ENCODE measurements around the gene RFPL4AL1. TPM values are rescaled to one million over a fixed set of nuclear protein-coding genes. Genes with fewer than 3 reads are reported as not detected.

RFPL4AL1 gene
- total RNA-seq, 1 donor from 2014 or later = 0.96 TPM

GRCh38 chr19:55778331-55778730 lies 9.4 kb downstream of the RFPL4AL1 start:
- H3K36me3 Mint-ChIP-seq (ENCODE audit: unreplicated experiment) = peaks cover 5% of the 10 kb centered on the region
- peaks cover 6% of the 10 kb centered on the region for H3K9me3 Mint-ChIP-seq (ENCODE audit: unreplicated experiment)

GRCh38 chr19:55781112-55781511 lies 12.2 kb downstream of the RFPL4AL1 start:
- H3K4me3 Mint-ChIP-seq (ENCODE audit: unreplicated experiment) = no peak overlapping the region
- H3K27me3 Mint-ChIP-seq (ENCODE audit: unreplicated experiment) = no peaks in the 10 kb centered on the region
- no peak overlapping the region for H3K27ac Mint-ChIP-seq (ENCODE audit: unreplicated experiment)
- TF ChIP-seq CTCF (IDR thresholded peaks at IDR 0.05; ENCODE audit: partially characterized antibody, unreplicated experiment) = no peak
- peaks cover 11% of the 10 kb centered on the region for H3K9me3 Mint-ChIP-seq (ENCODE audit: unreplicated experiment)
- peaks cover 10% of the 10 kb centered on the region for H3K36me3 Mint-ChIP-seq (ENCODE audit: unreplicated experiment)
- H3K4me1 Mint-ChIP-seq (ENCODE audit: low read depth, unreplicated experiment) = no peaks in the 10 kb centered on the region
- DNase-seq = no peak

More at GRCh38 chr19:55778331-55778730, 9.4 kb downstream of the RFPL4AL1 start:
- H3K27me3 Mint-ChIP-seq (ENCODE audit: unreplicated experiment) = no peaks in the 10 kb centered on the region
- no peak for TF ChIP-seq CTCF (IDR thresholded peaks at IDR 0.05; ENCODE audit: partially characterized antibody, unreplicated experiment)
- no peak overlapping the region for H3K4me3 Mint-ChIP-seq (ENCODE audit: unreplicated experiment)
- H3K4me1 Mint-ChIP-seq (ENCODE audit: low read depth, unreplicated experiment) = no peaks in the 10 kb centered on the region
- no peak for DNase-seq
- H3K27ac Mint-ChIP-seq (ENCODE audit: unreplicated experiment) = no peak overlapping the region

GRCh38 chr19:55795021-55795420 lies 26.1 kb downstream of the RFPL4AL1 start:
- TF ChIP-seq CTCF (IDR thresholded peaks at IDR 0.05; ENCODE audit: partially characterized antibody, unreplicated experiment) = no peak
- DNase-seq = no peak
- Mint-ChIP-seq H3K36me3 (ENCODE audit: unreplicated experiment) (peaks cover 12% of the 10 kb centered on the region), H3K4me1 (ENCODE audit: low read depth, unreplicated experiment) (no peaks in the 10 kb centered on the region), H3K4me3 (ENCODE audit: unreplicated experiment) (no peak overlapping the region), H3K27ac (ENCODE audit: unreplicated experiment) (no peak overlapping the region), H3K27me3 (ENCODE audit: unreplicated experiment) (peaks cover 5% of the 10 kb centered on the region), H3K9me3 (ENCODE audit: unreplicated experiment) (peaks cover 20% of the 10 kb centered on the region)

GRCh38 chr19:55801416-55801815 lies 32.5 kb downstream of the RFPL4AL1 start:
- no peak for TF ChIP-seq CTCF (IDR thresholded peaks at IDR 0.05; ENCODE audit: partially characterized antibody, unreplicated experiment)
- no peak for DNase-seq
- H3K4me3 Mint-ChIP-seq (ENCODE audit: unreplicated experiment) = no peak overlapping the region
- peaks cover 5% of the 10 kb centered on the region for H3K27me3 Mint-ChIP-seq (ENCODE audit: unreplicated experiment)
- peaks cover 20% of the 10 kb centered on the region for H3K9me3 Mint-ChIP-seq (ENCODE audit: unreplicated experiment)
- H3K4me1 Mint-ChIP-seq (ENCODE audit: low read depth, unreplicated experiment) = no peaks in the 10 kb centered on the region
- no peak overlapping the region for H3K27ac Mint-ChIP-seq (ENCODE audit: unreplicated experiment)
- H3K36me3 Mint-ChIP-seq (ENCODE audit: unreplicated experiment) = peaks cover 19% of the 10 kb centered on the region

- Mint-ChIP-seq H3K27ac (ENCODE audit: unreplicated experiment) (no peak overlapping the region), H3K36me3 (ENCODE audit: unreplicated experiment) (peaks cover 21% of the 10 kb centered on the region), H3K4me1 (ENCODE audit: low read depth, unreplicated experiment) (no peaks in the 10 kb centered on the region), H3K9me3 (ENCODE audit: unreplicated experiment) (peaks cover 17% of the 10 kb centered on the region), H3K4me3 (ENCODE audit: unreplicated experiment) (no peak overlapping the region), H3K27me3 (ENCODE audit: unreplicated experiment) (peaks cover 5% of the 10 kb centered on the region)
- no peak for TF ChIP-seq CTCF (IDR thresholded peaks at IDR 0.05; ENCODE audit: partially characterized antibody, unreplicated experiment)
- DNase-seq = no peak
Measured at GRCh38 chr19:55802281-55802680, 33.4 kb downstream of the RFPL4AL1 start.
